GM23338 (cell line): ENCODE data around the gene RBP5. TPM values are rescaled to one million over a fixed set of nuclear protein-coding genes. Genes with fewer than 3 reads are reported as not detected.
A peak's percentile ranks its signal among the peaks of the same experiment; 100 is the strongest.

Experiments
- ATAC-seq: fragments of 200-7000 bp; cut with Tn5 transposase; 3 replicates; pipeline ENCODE4 v1.9.1; 2020
- DNase-seq: peaks from one replicate; pipeline ENCODE4 v3.0.0-alpha.2; 2015; ENCODE audit warnings: low spot score
- H2AFZ ChIP-seq: fragments of 200-600 bp; sonication (generic); 2 replicates; pipeline ENCODE4 v1.8.0; 2016; ENCODE audit warnings: antibody characterized with exemption, mild to moderate bottlenecking, moderate library complexity
- H3F3A ChIP-seq: fragments of 200-600 bp; sonication (generic); replicated peaks from 2 replicates; pipeline ENCODE4 v1.8.0; 2017; ENCODE audit warnings: antibody characterized with exemption, mixed run types, low read depth
- H3K27ac ChIP-seq: fragments of 200-600 bp; sonication (generic); 2 replicates; pipeline ENCODE4 v1.6.1; 2016; ENCODE audit warnings: low read depth
- H3K27me3 ChIP-seq: fragments of 200-600 bp; sonication (generic); 2 replicates; pipeline ENCODE4 v1.8.0; 2016; ENCODE audit warnings: mild to moderate bottlenecking, mixed run types, moderate library complexity; ENCODE audit not compliant: insufficient read depth
- H3K36me3 ChIP-seq: fragments of 200-600 bp; sonication (generic); 2 replicates; pipeline ENCODE4 v1.8.0; 2016; ENCODE audit warnings: mild to moderate bottlenecking; ENCODE audit not compliant: insufficient read depth
- H3K4me1 ChIP-seq: fragments of 200-600 bp; sonication (generic); 2 replicates; pipeline ENCODE4 v1.8.0; 2016; ENCODE audit warnings: mild to moderate bottlenecking, moderate library complexity; ENCODE audit not compliant: insufficient read depth
- H3K4me2 ChIP-seq: fragments of 200-600 bp; sonication (generic); 2 replicates; pipeline ENCODE4 v1.7.1; 2017; ENCODE audit warnings: mixed run types
- H3K4me3 ChIP-seq: fragments of 200-600 bp; sonication (generic); 2 replicates; pipeline ENCODE4 v1.6.1; 2016; ENCODE audit warnings: mixed run types
- H3K79me2 ChIP-seq: fragments of 200-600 bp; sonication (generic); replicated peaks from 2 replicates; pipeline ENCODE4 v1.8.0; 2017; ENCODE audit warnings: mild to moderate bottlenecking; ENCODE audit not compliant: insufficient read depth
- H3K9me2 ChIP-seq: fragments of 200-600 bp; sonication (generic); 2 replicates; pipeline ENCODE4 v1.8.0; 2017; ENCODE audit not compliant: insufficient read depth
- H4K20me1 ChIP-seq: fragments of 200-600 bp; sonication (generic); replicated peaks from 2 replicates; pipeline ENCODE4 v1.8.0; 2017; ENCODE audit warnings: mild to moderate bottlenecking; ENCODE audit not compliant: insufficient read depth
- H3K27ac Mint-ChIP-seq: 2 replicates; pipeline ENCODE4 v1.8.0; 2020; ENCODE audit warnings: inconsistent platforms, mild to moderate bottlenecking, moderate library complexity, mixed read lengths
- H3K27me3 Mint-ChIP-seq: 3 replicates; pipeline ENCODE4 v1.8.0; 2022; ENCODE audit warnings: low read depth, mild to moderate bottlenecking, moderate library complexity, mixed read lengths, inconsistent platforms; ENCODE audit not compliant: insufficient read depth, poor library complexity
- H3K36me3 Mint-ChIP-seq: 3 replicates; pipeline ENCODE4 v1.8.0; 2021; ENCODE audit warnings: low read depth, mild to moderate bottlenecking, inconsistent platforms, moderate library complexity, mixed read lengths
- H3K4me1 Mint-ChIP-seq: 3 replicates; pipeline ENCODE4 v1.8.0; 2020; ENCODE audit warnings: mild to moderate bottlenecking, inconsistent platforms, mixed read lengths
- H3K4me3 Mint-ChIP-seq: 3 replicates; pipeline ENCODE4 v1.8.0; 2021; ENCODE audit warnings: moderate library complexity, mild to moderate bottlenecking, inconsistent platforms, mixed read lengths
- H3K9me3 Mint-ChIP-seq: 3 replicates; pipeline ENCODE4 v1.8.0; 2020; ENCODE audit warnings: moderate library complexity, mild to moderate bottlenecking, inconsistent platforms, mixed read lengths
- CREB1 ChIP-seq: fragments of 250-450 bp; sonication (Bioruptor Pico); IDR thresholded peaks from 2 replicates; pipeline ENCODE4 v1.5.0; 2020; ENCODE audit warnings: low read depth, mild to moderate bottlenecking, moderate library complexity
- CTCF ChIP-seq, 2 experiments: fragments of 200-600 bp in 1 of 2; sonication (generic) in 1 of 2; conservative IDR thresholded peaks; 2 replicates each; pipeline versions ENCODE4 v1.5.1 to v1.6.1; 2016 to 2017; ENCODE audit warnings: antibody characterized with exemption in 2 of 2, low read depth in 2 of 2, mild to moderate bottlenecking in 2 of 2, moderate library complexity in 1 of 2
- ETS1 ChIP-seq: IDR thresholded peaks from 2 replicates; pipeline ENCODE4 v1.6.1; 2016; ENCODE audit warnings: antibody characterized with exemption
- EZH2 ChIP-seq: fragments of 200-600 bp; sonication (generic); IDR thresholded peaks from one replicate; pipeline ENCODE4 v1.8.0; 2017; ENCODE audit warnings: antibody characterized with exemption, mild to moderate bottlenecking, low read depth; ENCODE audit not compliant: unreplicated experiment
- EZH2phosphoT487 ChIP-seq: fragments of 200-600 bp; sonication (generic); IDR thresholded peaks from one replicate; pipeline ENCODE4 v1.8.1; 2018; ENCODE audit warnings: antibody characterized with exemption; ENCODE audit not compliant: unreplicated experiment
- JUNB ChIP-seq: IDR thresholded peaks from one replicate; pipeline ENCODE4 v1.6.1; 2016; ENCODE audit warnings: antibody characterized with exemption; ENCODE audit not compliant: unreplicated experiment
- NANOG ChIP-seq: IDR thresholded peaks from 2 replicates; pipeline ENCODE4 v1.6.1; 2016; ENCODE audit warnings: antibody characterized with exemption, borderline replicate concordance
- POLR2AphosphoS5 ChIP-seq: IDR thresholded peaks from 2 replicates; pipeline ENCODE4 v1.6.1; 2016; ENCODE audit warnings: antibody characterized with exemption, low read depth
- REST ChIP-seq: IDR thresholded peaks from one replicate; pipeline ENCODE4 v1.6.1; 2018; ENCODE audit warnings: antibody characterized with exemption; ENCODE audit not compliant: unreplicated experiment
- STAT1 ChIP-seq: IDR thresholded peaks from one replicate; pipeline ENCODE4 v1.6.1; 2016; ENCODE audit warnings: antibody characterized with exemption; ENCODE audit not compliant: unreplicated experiment
- ZNF114 ChIP-seq: fragments of 250-450 bp; sonication (Bioruptor Pico); IDR thresholded peaks from 2 replicates; pipeline ENCODE4 v1.5.0; 2020; ENCODE audit warnings: mild to moderate bottlenecking, moderate library complexity
- ZNF331 ChIP-seq: fragments of 250-450 bp; sonication (Bioruptor Pico); IDR thresholded peaks from 2 replicates; pipeline ENCODE4 v1.5.0; 2020; ENCODE audit warnings: low read depth, mild to moderate bottlenecking, moderate library complexity
- ZNF462 ChIP-seq: fragments of 250-450 bp; sonication (Bioruptor Pico); IDR thresholded peaks from 2 replicates; pipeline ENCODE4 v1.5.0; 2020; ENCODE audit warnings: mild to moderate bottlenecking, moderate library complexity
- polyA plus RNA-seq: library from polyadenylated mRNA; unstranded; fragments of >200 nt; fragmentation: Nextera tagmentation; extraction: Ambion mirVana; gene quantifications from 2 replicates; pipeline ENCODE4 v1.2.1, GENCODE V29; 2016
- total RNA-seq: library from RNA; depleted of rRNA; stranded (reverse); fragments of >200 nt; shearing (Covaris generic); gene quantifications from 2 replicates; pipeline ENCODE4 v1.2.3, GENCODE V29; 2014

RBP5 gene
- total and polyA plus RNA-seq, 2 experiments from 2014 or later: 1.2 to 3.0 TPM

DNA sequence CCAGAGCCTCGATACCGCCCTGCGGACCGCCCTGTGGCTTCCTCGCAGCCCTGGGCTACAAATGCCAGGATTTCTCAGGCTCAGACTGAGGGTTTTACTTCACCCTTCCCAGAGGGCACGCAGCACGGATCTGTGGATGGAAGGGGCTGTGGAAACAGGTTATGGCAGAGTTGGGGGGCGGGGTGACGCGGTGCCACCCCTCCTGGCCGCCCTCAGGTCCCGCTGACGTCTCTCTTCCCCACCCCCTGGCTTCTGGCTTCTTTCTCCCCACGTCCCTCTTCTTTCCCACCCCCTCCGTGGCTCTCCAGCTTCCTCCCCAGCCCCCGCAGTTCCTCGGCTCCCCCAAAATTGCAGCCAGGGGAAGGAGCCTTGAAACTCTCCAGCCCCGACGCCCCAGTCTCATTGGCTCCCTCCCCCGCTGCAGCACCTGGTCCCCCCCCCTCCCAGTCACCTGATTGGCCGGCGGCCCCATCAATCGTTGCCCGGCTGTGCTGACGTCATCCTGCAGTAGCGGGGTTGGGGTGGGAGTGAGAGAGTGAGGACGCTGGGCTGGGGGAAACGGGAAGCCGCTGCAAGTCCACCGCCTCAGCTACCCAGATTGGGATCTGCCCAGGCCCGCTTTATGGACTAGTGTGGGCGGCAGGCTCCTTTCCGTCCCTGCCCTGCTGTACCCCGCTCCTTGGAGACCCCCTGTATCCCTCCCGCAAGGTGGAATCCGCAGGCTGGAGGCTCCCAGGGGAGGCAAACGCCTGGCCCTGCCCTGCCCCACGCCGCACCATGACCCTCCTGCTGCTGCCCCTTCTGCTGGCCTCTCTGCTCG, 1.4 kb upstream of the RBP5 start, which contains the start of gene CLSTN3:
TSS of gene CLSTN3 (plus strand) at position 500 of the 820 bp plus-strand sequence. CDS start at position 778, 278 bp downstream.
- Mint-ChIP-seq H3K9me3 (no peaks in the 10 kb centered on the region; the same call in 2 of the 3 replicates), H3K27ac (peak within 1 kb of the TSS; percentile 94), H3K27me3 (peaks cover 17% of the 10 kb centered on the region), H3K4me3 (peak within 1 kb of the TSS; percentile 88), H3K4me1 (peaks cover 28% of the 10 kb centered on the region), H3K36me3 (peaks cover 5% of the 10 kb centered on the region)
- Histone ChIP-seq H3K4me1 (peaks cover 16% of the 10 kb centered on the region), H4K20me1 (no peaks in the 10 kb centered on the region; the same call in 1 of the 2 replicates), H3K9me2 (0 out of 2 replicates have a peak, but pooled peaks cover 5% of the 10 kb centered on the region), H3K36me3 (no peaks in the 10 kb centered on the region), H2AFZ (peak within 1 kb of the TSS; percentile 99), H3F3A (0 out of 2 replicates have a peak, but pooled peaks cover 4% of the 10 kb centered on the region), H3K4me3 (peak within 1 kb of the TSS; percentile 97), H3K4me2 (peak within 1 kb of the TSS; percentile 100), H3K79me2 (no peaks in the 10 kb centered on the region), H3K27ac (peak within 1 kb of the TSS; percentile 55; the same call in 1 of the 2 replicates), H3K27me3 (no peaks in the 10 kb centered on the region)
- DNase-seq (peak; percentile 93), ATAC-seq (peak; percentile 76)
- peak; percentile 95 for TF ChIP-seq CREB1 (CRISPR knock-in tag)
- TF ChIP-seq EZH2: no peak
- no peak for TF ChIP-seq ETS1
- TF ChIP-seq EZH2phosphoT487: no peak
- TF ChIP-seq ZNF462 (CRISPR knock-in tag): no peak
- no peak for TF ChIP-seq ZNF331
- no peak for TF ChIP-seq STAT1
- TF ChIP-seq CTCF (conservative IDR thresholded peaks at IDR 0.05; ENCODE audit: low read depth in 2 of 2): no peak
- TF ChIP-seq ZNF114: no peak
- no peak for TF ChIP-seq REST
- TF ChIP-seq POLR2AphosphoS5: peak; percentile 46; the same call in 1 of the 2 replicates
- no peak for TF ChIP-seq JUNB
- no peak for TF ChIP-seq NANOG
